Epithelial cell of prostate (primary cell): Measurements from ENCODE around the gene CRBN.
A peak's percentile ranks its signal among the peaks of the same experiment; 100 is the strongest.

Experiments used
- DNase-seq: peaks from one replicate; pipeline ENCODE4 v3.0.0-alpha.2; 2011; ENCODE audit warnings: low read depth, low spot score
- H3K27ac ChIP-seq: fragments of 450-650 bp; 2 replicates; pipeline ENCODE4 v1.5.1; 2017; ENCODE audit warnings: mild to moderate bottlenecking

The CRBN gene

DNA sequence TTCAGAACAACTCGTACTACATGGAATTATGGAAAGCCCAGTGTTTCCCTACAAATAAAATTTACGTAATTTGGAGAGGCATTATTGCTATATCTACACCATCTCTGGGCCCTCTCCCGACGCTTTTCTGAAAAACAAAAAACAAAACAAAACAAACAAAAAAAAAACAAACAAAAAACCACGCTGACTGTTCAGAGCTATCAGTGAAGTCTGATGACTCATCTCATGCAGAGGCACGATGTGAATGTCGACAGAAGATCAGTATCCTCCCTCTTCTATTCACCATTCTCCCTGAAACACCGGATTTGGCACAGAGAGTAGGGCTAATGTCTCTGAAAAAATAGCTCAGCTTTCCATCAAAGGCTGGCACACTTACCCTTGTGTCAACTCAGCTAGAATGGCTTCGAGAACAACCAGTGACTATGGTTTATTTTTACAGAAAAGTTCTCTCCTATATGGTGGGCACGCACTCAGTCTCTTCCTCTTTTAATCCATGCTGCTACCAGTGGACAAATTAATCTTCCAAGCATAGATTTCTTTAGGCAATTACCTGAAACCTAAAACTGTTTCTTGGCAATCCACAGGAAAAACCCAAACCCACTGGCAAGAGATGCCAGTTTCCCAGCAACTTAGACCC, 1.5 kb downstream of the CRBN start:
- no peak overlapping the region for H3K27ac ChIP-seq
- DNase-seq = no peak

DNA sequence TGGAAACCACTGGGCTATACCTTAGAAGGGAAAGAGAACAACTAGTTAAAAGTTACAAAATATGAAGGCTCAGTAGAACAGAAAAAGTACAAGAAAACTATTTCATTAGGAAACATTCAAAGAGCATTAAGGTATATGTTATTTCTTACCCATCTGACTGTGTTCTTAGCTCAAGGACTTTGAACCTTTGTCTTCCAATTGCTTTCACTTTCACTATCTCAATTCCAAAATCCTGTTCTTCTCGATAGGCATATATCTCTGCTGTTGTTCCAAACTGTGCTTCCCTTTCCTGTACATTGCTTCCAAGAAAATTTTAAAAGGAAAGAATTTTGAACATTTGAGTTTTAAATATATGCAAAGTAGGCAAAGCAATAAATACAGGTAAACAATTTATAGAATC, 6.9 kb downstream of the CRBN start:
- no peak for DNase-seq
- no peak overlapping the region for H3K27ac ChIP-seq

- DNase-seq = no peak
- no peak overlapping the region for H3K27ac ChIP-seq
Measured at GRCh38 chr3:3170998-3171397, 8.5 kb downstream of the CRBN start.

DNA sequence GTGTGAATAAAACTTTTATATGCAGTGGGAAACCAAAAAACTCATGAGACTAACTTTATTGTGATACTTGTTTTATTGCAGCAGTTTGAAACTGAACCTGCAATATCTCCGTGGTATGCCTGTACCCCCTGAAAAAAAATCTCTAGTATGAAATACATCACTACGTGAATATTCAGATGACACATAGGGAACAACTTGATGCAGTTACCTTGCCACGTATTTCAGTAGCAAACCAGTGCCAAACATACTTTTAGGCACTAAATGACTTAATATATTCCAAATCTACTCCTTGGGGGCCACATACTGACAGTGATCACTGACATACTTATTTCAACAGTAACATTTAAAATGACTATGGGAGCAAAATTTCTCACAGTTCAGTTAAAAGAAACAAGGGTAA, 13.8 kb downstream of the CRBN start:
- no peak overlapping the region for H3K27ac ChIP-seq
- DNase-seq = no peak

- H3K27ac ChIP-seq = no peak overlapping the region
Measured at GRCh38 chr3:3165241-3165640, 14.2 kb downstream of the CRBN start.

GRCh38 chr3:3160826-3161225, 18.7 kb downstream of the CRBN start:
- DNase-seq = no peak
- no peak overlapping the region for H3K27ac ChIP-seq

More at GRCh38 chr3:3165241-3165640, 14.2 kb downstream of the CRBN start:
- no peak for DNase-seq

DNA sequence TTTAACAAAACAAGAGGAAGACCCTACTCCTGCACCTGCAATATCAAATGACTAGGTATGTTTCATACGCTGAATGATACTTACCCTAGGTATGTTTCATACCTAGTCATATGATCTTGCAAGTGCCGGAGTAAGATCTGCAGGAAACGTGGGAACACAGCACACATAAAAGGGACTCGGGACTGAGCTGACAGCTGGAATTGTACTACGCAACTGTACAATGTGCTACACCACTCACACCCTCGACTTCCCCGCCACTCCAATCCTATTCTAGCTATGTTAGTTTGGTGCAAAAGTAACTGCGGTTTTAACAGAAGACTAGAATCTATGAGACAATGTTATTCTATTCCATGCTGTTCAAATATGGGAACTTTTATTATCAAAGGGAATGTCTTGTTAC, 22.0 kb downstream of the CRBN start:
- no peak for DNase-seq
- no peak overlapping the region for H3K27ac ChIP-seq

DNA sequence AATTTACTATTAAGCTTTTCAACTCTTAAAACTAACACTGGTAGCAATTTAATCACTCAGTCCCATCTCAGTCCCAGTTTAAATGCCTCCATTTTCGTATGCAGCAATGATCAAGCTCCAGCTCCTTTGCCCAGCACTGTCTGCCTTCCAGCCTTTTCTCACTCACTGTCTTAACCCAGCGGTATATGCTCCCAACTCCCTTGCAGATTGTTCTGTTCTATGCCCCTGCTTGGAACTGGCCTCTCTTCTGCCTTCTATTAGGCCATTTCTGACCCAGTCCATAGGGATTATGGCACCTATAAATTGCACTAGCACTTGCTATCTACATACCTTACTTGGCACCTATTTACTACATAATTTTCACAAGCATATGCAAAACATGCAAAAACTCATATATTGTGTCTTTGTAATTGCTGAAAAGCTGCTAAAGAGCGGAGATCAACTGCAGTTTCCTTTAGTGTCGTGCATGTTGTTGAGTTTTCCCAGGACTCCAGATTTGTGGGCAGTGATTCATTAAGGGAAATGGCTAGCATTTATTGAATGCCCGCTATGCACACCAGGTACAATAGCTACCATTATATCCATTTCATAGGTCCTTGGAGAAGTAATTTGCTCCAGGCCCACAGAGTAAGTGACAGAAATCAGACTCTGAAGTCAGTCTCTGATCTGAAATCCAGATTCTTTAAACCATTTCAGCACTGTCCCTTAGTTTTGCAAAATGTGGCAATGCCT, 24.4 kb downstream of the CRBN start:
- H3K27ac ChIP-seq = no peak overlapping the region
- no peak for DNase-seq

GRCh38 chr3:3151513-3151912, 28.0 kb downstream of the CRBN start:
- DNase-seq = no peak
- H3K27ac ChIP-seq = no peak overlapping the region

DNA sequence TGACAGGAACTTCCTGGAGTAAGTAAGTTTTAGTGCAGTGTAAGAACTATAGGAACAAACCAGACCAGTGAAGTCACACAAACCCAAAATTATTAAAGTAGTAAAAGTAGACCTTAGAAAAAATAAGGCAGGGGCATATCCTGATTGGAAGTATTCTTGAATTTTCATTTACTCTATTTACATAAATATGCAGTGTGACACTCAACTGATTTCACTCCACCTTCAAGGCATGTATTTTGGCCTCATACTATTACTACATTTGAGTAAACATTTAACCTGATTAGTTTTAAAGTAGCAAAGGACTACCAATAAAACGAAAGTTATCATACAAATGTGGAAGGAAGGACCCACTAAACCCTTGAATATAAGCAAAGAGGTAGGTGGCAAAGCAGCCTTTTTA, 29.9 kb downstream of the CRBN start:
- no peak overlapping the region for H3K27ac ChIP-seq
- no peak for DNase-seq

GRCh38 chr3:3145831-3146230, 33.7 kb downstream of the CRBN start:
- no peak for DNase-seq
- no peak overlapping the region for H3K27ac ChIP-seq

GRCh38 chr3:3141939-3142338, 37.6 kb downstream of the CRBN start:
- no peak for DNase-seq
- H3K27ac ChIP-seq = no peak overlapping the region

- H3K27ac ChIP-seq = no peak overlapping the region
- no peak for DNase-seq
Measured at GRCh38 chr3:3137526-3137925, 42.0 kb downstream of the CRBN start.

- no peak overlapping the region for H3K27ac ChIP-seq
- no peak for DNase-seq
Measured at GRCh38 chr3:3134750-3135448, 44.6 kb downstream of the CRBN start.

DNA sequence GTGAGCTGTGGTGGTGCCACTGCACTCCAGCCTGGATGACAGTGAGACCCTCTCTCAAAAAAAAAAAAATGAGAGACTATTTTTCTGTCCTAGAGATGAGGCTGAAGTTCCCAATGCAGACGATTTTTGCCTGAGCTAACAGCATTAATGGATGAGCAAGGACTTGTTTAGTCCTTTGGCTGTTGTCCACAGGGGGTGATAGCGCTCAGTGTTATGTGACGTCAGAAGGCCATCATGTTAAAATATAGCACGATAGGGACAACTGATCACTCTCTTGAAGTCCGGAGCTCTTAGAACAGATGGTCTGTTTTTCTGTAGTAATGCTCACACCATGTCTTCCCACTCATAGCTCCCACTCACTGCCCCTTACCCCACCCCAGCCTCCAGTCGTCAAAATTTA, 46.0 kb downstream of the CRBN start:
- H3K27ac ChIP-seq = no peak overlapping the region

GRCh38 chr3:3129579-3129978, 49.9 kb downstream of the CRBN start:
- no peak for DNase-seq
- H3K27ac ChIP-seq = no peak overlapping the region

More for the DNA sequence above, 46.0 kb downstream of the CRBN start:
- DNase-seq = no peak

- peak overlapping the region; percentile 74 for H3K27ac ChIP-seq
- no peak for DNase-seq
Measured at GRCh38 chr3:3127432-3128010, 52.0 kb downstream of the CRBN start.

DNA sequence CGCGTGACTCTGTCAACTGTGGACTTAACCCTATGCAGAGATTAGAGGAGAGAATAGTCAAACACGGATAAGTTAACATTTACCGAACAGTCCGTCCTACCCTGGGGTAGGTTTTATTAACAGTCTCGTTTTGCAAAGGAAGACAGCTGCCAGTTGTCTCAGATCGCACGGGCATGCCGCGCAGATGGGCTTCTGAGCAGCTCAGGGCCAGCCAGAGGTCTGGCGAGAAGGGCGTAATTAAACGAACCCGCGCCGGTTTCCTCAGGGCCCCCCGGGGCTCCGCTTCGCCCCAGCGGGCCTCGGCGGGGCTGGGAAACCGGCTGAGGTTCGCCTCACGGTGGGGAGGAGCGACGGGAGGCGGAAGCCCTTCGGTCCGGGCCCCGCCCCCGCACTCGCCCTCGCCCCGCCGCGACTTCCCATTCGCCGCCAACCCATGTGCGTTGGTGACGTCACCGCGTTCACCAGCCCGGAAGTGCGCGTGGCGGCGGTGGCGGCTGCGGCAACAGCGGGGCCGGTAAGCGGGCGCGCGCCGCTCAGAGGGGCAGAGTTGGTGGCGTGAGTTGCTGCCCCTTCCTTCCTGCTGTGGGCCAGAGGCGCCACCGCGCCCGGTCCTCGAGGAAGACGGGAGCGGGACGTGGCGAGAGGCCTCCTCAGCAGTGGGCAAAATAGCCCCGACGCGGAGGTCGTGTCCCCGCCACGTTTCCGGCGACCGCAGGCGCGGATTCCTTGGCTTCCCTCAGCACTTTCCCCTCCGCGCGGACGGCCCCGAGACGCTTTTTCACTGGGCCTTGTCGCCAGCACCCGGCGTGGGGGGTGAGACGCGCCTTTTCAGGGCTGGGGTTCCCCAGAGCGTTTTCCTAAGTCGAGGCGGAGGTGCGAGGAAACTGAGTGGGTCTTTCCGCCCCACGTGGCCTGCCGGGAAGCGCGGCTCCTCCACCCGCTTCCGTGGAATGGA, 52.7 kb downstream of the CRBN start, which contains the start of gene TRNT1:
Gene TRNT1 (plus strand): TSS at position 464 of the 955 bp plus-strand sequence. CDS start 2,101 bp downstream, outside the sequence.
- peak; percentile 59 for DNase-seq
- H3K27ac ChIP-seq = peak within 1 kb of the TSS; percentile 74

DNA sequence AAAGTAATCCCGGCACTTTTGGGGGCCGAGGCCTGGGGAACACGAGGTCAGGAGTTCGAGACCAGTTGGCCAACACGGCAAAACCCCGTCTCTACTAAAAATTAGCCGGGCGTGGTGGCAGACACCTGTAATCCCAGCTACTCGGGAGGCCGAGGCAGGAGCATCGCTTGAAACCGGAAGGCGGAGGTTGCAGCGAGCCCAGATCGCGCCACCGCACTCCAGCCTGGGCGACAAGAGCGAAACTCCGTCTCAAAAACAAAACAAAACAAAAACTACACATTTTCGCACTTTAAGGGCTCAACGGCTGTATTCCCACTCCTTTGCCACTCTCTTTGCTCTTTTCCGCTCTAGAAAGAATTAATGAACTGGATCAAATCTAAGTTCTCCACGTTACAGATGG, 53.5 kb downstream of the CRBN start:
- H3K27ac ChIP-seq = peak overlapping the region; percentile 74
- no peak for DNase-seq

GRCh38 chr3:3119393-3119851, 60.1 kb downstream of the CRBN start:
- no peak for DNase-seq

More at GRCh38 chr3:3119393-3119851, 60.1 kb downstream of the CRBN start:
- no peak overlapping the region for H3K27ac ChIP-seq
